GM21825 (cell line): Measurements from ENCODE around the gene ASAP2.

Experiments
- ATAC-seq: cut with Tn5 transposase; IDR thresholded peaks from one replicate; pipeline ENCODE4 v1.9.1; 2021; ENCODE audit warnings: mild to moderate bottlenecking, moderate library complexity; ENCODE audit not compliant: unreplicated experiment

Gene ASAP2

DNA sequence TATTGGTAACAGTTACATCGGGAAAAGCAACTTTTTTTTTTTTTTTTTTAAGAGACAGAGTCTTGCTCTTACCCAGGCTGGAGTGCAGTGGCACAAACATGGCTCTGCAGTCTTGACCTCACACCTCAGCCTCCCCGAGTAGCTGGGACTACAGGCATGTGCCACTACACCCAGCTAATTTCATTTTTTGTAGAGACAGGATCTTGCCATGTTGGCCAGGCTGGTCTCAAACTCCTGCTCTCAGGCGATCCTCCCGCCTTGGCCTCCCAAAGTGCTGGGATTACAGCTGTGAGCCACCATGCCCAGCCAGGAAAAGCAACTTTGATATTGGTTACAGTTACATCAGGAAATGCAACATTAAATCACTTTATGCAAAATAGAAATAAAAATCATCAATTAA, 212.1 kb downstream of the ASAP2 start:
- ATAC-seq: no peak

GRCh38 chr2:9419541-9419940, 212.9 kb downstream of the ASAP2 start:
- no peak for ATAC-seq

- ATAC-seq: no peak
These were observed 213.9 kb downstream of the ASAP2 start for GRCh38 chr2:9420495-9420894.

- peak; percentile 28 for ATAC-seq
These were observed 215.9 kb downstream of the ASAP2 start for GRCh38 chr2:9422321-9423099.

DNA sequence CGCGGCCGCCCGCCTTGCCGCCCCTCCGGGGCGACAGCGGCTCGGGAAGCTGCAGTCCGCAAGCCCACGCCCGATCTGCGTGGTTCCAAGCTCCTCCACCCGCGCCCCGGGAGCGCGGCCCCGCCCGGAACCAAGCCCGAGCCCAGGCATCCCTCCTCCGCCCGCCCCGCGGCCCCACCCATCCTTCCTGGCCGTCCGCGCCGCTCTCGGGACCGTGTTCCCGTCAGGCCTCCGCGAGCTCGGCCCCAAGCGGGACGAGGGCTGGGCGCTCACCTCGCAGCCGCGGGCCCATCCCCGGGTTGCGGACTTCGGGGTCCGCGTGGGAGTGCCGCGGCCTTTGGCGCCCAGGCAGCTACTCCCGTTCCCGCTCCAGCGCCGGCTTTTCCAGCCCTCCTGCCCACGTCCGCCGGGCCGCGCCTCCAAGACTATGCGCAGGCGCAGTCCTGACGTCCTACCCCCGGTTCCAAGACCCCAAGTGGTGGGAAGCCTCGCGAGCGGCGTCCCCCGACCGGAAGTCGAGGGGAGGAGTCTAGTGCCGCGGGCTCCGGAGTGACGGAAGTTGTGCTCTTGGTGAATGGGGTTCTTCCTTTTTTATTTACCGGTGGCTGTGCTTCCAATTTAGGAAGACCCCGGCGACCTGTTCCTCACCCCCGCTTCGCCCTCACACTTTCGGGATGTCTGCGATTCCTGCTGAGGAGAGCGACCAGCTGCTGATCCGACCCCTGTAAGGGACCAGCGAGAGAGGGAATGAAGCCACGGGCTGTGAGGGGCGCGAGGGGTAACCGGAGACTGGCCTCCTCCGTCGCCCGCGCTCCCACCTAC, 216.7 kb downstream of the ASAP2 start, which contains the start of the genes CPSF3 and ITGB1BP1:
TSS of gene CPSF3 (plus strand) at position 555 of the 822 bp plus-strand sequence. CDS start at position 675, 120 bp downstream.
TSS of gene ITGB1BP1 (minus strand) at position 429 of the 822 bp plus-strand sequence. CDS start 4,831 bp downstream, outside the sequence.
- ATAC-seq: peak; percentile 83

DNA sequence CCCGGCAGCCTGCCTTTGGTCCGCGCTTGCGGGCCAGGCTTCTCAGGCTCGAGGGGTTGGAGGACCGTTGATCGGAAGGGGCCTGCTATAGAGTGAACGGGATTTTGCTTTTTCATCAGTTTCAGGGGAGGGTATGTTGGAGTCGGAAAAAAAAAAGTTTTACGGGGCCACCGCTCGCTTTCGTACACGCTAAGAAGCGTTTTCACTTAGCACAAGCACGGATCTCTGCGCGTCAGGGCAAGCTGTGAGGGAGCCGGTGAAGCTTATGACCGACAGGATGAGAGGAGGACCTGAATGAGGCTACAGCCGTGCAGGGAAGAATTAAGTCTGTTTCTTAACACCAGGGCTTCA, 217.3 kb downstream of the ASAP2 start:
- peak; percentile 4 for ATAC-seq

- ATAC-seq: no peak
These were observed 218.0 kb downstream of the ASAP2 start for GRCh38 chr2:9424447-9425164.

DNA sequence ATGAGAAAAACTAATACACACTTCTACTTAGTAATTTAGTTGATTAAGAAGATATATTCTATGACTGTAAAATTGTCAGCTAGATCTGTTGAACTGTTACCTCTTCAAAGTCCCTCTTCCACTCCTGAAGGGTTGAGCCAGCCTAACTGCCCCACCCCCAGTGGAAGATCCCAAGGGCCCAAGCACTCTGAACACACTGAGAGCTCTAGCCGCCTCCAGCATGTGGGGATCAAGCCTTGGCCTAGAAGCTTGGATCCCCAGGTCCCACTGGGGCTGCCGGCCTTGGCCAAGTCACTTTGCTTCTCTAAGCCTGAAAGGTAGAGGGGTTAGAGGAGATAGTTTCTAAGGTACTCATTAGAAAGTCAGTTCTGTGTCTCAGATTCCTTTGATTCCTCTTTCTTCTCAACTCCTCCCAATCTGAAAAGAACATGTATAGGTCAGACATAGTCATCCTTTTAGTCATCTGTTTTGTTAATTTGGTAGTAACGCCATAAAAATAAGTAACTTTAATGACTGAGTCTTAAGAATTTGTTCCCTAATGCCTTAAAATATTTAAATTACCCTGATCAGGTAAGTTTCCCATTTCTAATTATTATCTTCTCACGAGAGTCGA, 222.5 kb downstream of the ASAP2 start:
- no peak for ATAC-seq

- no peak for ATAC-seq
These were observed 224.0 kb downstream of the ASAP2 start for GRCh38 chr2:9430316-9431293.

DNA sequence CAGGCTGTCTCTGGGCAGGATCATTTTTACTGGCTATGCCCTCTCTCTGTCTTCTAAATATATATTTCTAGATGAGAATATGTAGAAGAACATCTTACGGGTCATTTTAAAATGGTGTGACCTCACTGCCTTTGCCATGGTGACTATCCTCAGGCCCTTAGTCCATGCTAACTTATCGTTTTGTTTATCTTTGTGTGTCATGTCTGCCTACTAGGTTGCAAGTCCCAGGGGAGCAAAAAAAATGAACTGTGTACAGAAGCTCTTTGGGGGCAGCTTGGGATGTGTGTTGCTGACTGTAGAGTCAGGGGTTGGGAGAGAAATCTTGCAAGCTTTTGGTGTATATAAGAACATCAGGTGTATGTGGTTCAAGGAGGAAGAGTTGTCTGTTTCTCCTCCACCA, 227.9 kb downstream of the ASAP2 start:
- no peak for ATAC-seq

DNA sequence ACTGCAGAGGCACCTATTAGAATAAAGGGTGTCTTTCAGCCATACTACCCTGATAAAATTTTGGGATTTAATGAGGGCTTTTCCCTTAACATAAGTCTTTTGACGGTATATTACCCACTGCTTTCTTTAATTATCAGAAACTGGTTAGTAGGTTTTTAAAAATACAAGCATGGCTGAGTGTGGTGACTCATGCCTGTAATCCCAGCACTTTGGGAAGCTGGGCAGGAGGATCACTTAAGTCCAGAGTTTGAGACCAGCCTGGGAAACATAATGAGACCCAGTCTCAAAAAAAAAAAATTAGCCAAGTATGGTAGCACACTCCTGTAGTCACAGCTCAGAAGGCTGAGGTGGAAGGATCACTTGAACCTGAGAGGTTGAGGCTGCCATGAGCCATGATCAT, 232.9 kb downstream of the ASAP2 start:
- no peak for ATAC-seq

GRCh38 chr2:9440058-9440727, 233.6 kb downstream of the ASAP2 start:
- ATAC-seq: no peak

DNA sequence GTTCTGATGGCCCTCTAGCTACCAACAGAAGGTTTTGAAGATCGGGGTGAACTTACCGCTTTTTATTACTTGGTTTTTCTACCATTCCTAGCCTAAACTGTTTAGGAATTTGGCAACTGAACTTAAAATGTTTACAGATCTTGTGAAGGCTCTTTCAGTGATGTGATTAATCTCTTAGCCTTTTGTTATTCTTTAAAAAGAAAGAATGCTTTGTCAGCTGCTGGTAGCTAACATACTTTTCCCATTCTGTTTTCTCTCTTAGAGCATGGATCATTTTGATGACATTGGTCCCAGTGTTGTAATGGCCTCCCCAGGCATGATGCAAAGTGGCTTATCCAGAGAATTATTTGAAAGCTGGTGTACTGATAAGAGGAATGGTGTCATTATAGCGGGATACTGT, 234.9 kb downstream of the ASAP2 start:
- no peak for ATAC-seq

DNA sequence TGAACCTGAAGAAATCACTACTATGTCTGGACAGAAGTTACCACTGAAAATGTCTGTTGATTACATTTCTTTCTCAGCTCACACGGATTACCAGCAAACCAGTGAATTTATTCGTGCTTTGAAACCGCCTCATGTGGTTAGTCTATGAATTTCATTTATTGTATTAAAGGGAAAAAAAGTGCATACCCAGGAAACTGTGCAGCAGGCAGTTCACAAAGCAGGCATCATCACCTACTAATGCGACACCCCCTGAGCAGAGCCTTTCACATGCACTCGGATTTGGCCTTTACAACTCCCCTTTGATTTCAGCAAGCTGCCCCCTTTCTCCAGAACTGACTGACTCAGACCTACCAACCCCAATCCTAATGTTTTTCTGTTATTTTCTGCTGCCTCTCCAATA, 236.9 kb downstream of the ASAP2 start:
- ATAC-seq: no peak

- ATAC-seq: no peak
These were observed 238.5 kb downstream of the ASAP2 start for GRCh38 chr2:9445089-9445488.

DNA sequence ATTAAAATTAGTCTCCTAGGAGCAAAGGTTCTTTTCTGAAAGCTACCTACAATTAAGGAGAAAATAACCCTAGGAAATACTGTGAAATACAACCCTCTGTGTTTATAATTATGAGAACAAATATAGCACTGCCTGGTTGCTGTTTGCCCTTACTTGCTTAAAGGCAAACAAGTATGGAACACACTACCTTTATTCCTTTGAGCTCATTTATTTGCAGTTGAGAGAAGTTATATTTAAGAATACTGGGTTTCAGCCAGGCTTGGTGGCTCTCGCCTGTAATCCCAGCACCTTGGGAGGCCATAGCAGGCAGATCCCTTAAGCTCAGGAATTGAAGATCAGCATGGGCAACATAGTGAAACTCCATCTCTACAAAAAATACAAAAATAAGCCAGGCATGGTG, 244.6 kb downstream of the ASAP2 start:
- no peak for ATAC-seq
